ENCODE measurements around the gene LRP1.

LRP1 gene

GRCh38 chr12:57215668-57216013 lies 87.4 kb downstream of the LRP1 start:
- no peak for DNase-seq

DNA sequence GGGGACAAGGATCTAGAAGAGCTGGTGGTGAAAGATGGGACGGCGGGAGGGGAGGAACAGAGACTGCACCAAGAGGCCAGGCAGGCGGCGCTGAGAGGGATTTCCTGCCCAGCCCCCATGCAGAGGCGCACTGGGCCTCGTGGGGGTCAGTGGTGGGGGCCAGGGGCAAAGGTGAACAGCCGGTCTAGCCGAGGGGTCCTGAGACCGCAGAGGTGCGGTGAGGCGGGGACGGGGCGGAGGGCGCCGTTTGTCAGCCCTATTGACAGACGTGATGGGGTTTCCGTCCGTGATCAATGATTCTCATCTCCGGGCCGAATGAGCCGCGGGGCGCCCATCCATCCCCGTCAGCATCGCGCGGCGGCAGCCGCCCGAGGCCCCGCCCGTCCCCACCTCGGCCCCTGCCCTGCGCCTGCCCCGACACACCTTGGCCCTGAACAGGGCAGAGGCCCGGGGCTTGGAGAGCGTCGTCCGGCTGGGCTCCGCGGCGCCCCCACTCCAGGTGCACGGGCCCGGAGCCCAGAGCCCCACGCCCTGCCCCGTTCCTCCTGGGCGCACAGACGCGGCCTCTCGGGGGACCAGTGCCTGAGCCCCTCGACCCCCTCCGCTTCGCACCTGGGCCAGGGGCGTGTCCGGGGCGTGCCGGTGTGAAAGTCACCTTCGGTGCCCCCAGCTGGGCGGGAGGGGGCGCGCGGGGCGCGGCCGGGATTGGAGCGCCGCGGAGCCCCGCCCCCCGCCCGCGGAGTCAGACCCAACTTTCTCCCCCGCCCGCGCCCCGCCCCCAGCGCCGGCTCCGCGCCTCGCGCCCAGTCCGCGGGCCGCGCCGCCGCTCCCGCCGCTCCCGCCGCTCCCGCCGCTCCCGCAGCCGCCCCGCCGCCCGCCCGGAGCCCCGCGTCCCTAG lies 88.0 kb downstream of the LRP1 start, which contains the start of gene NXPH4:
TSS of gene NXPH4 (plus strand) at position 781 of the 898 bp plus-strand sequence. CDS start 176 bp downstream, outside the sequence.
- peak; percentile 79 for DNase-seq

DNA sequence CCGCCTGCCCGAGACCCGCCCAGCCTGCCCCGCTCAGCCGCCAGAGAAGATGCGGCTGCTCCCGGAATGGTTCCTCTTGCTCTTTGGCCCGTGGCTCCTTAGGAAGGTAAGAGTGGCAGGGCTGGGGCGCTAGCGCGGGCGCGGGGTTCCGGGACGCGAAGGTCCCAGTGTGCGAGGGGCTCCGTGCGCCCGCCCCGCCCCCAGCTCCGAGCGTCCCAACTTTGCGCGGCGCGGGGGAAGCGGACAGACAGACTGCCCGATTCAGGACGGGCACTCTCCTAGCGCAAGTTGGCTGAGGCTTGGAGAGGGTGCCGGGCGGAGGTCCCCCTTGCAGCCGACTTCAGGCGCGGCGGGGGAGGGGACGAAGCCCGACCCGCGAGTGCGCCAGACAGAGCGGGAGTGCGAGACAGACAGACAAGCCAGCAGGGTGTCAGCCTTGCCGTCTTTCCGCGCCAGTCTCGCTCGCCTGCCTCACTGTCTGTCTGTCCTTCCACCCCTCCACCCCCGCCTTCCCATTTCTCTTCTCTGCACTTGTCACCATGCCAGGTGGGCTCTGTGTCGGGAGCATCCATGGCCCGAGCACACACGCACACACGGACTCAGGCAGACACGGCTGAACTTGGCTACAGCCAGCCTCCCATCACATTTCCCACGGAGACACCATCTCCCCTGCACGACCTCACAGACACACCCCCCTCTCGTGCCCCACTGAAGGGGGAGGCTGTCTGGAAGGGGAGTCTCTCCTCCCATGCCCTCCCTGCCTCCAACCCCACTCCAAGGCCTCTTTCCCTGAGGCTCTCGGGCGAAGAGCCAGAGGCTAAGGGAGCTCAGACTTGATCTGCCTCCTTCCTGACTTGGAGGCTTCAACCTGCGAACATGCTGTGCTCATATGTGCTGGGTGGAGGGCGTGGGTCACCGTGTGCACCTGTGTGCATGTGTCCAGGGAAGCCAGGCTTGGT lies 88.9 kb downstream of the LRP1 start:
- peak; percentile 67 for DNase-seq

GRCh38 chr12:57218030-57218853 lies 90.0 kb downstream of the LRP1 start:
- peak; percentile 71 for DNase-seq

DNA sequence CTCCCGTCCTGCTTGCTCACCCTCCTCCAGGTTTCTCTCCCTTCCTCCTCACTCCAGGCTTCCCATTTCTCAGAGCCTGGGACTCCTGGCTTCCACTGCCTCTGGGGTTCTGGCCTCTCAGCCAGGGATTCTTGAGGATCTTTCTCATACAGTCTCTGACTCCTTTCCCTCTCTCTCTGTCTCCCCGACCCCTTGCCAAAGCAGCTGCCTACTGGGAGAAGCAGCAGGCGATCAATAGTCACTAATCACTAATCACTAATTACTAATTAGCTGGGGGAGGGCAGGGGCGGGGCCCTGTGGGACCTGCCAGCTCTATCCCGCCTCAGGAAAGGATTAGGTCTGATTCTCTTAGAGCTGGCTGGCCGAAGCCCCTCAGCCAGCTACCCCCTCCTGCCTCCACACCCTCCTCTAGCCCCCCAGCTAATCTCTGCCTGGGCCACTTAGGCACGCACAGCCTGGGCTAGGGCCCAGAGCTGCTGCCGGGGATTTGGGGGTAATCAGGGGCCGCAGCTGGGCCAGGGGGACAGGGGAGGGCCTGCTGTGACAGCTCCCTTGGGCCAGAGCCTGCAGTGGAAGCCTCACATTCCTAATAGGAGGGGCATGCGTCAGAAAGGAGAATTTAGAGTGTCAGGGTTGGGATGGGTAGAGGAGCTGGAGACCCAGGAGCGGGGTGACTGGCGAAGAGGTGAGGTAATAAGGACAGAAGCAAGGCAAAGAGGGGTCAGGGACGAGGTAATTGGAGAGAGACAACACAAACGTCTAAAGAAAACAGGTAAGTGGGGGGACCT lies 91.1 kb downstream of the LRP1 start:
- DNase-seq: peak; percentile 99

DNA sequence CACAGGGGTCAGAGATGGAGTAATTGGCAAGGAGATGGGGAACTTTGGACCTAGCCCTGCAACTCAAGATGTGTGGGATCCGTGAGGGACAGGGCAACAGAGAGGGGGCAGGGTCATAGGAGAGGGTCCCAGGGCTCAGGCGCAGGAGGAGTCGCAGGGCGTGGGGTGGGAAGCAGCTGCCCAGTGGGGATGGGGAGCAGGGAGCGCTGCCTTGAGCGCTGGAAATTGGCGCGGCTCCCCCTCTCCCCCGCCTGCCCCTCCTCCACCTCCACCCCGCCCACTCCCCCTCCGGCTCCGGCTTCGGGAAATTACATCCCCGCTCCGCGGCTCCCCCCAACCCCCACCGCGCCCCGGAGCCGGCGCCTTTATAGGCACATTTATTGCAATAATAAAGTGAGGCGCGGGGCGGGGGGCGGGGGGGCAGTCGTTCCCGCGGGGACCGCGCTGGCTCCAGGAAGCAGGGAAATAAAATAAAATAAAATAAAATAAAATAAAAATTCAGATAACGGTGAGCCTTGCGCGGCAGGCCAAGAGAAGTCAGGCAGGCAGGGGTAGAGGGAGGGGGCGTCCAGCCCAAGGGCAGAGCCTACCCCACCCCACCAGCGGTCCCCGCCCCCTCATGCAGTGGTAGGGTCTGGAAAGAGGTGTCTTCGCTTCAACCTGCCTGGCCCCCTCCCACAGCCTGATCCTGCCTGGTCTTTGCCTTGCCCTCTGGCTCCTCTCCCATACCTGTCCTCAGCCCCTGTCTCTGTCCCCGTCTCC lies 91.9 kb downstream of the LRP1 start:
- peak; percentile 68 for DNase-seq

- DNase-seq: no peak
These were observed 92.5 kb downstream of the LRP1 start for GRCh38 chr12:57220770-57221168.

GRCh38 chr12:57221169-57221917 lies 93.1 kb downstream of the LRP1 start:
- DNase-seq: peak; percentile 46

- peak; percentile 70 for DNase-seq
These were observed 94.3 kb downstream of the LRP1 start for GRCh38 chr12:57222286-57223190.

DNA sequence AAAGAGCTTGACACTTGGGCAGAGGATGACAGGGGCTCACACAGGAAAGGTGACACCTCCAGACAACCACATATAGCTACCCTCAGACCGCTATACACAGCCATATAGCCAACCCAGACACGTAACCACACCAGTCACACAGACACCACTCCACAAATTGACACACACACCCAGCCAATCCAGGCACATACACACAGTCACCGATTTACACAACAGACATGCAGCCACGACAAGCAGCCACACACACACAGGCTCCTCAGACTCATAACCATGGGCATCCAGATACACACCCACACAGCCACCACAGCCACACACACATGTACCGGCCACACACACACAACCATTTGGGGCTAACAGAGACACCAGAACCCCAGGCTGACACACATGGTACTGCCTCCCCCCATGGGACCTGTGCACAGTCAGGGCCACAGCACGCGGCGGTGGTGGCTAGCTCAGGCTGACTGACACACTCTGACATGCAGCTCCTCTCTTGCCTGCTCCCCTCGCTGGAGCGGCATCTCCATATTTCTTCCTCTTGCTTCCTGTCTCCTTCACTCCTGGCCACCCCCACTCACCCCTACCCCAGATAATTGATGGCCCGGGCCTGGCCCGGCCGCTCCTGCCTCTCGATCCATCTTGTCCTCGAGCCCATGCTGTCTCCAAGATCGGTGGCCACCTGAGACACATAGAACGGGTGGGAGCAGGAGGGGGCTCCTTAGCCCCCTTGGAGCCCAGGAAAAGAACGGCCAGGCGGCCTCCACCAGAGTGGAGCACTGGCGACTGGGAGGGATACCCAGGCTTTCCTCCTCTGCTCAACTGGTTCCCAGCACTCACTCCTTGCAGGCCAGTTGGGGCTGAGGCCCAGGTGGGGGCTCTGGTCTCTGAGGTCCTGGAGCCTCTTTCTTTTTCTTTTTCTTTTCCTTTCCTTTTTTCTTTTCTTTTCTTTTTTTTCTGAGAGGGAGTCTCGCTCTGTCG lies 95.2 kb downstream of the LRP1 start:
- DNase-seq: no peak

DNA sequence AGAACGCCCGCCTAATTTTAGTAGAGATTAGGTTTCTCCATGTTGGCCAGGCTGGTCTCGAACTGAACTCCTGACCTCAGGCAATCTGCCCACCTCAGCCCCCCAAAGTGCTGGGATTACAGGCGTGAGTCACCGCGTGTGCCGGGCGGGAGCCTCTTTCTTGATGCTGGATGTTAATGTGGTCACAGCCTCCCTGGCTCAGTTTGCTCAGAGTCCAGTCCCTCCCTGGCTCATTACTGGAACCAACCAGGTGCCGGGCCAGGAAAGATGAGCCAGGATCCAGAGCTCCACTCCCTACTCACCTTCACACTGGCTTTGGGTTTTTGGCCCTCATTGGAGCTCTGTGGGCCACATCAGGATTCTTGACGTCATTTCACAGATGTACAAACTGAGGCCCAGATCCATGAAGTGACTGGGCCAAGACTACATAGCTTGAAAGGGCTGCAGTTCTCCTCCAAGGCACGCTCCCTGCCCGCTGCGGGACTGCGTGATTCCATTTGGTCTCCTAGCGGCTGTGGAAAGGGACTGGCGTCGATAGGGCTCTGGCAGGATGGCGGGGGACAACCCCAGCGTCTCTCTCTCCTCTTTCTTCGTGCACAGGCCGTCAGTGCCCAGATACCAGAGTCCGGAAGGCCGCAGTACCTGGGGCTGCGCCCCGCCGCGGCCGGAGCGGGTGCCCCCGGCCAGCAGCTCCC lies 96.1 kb downstream of the LRP1 start:
- DNase-seq: no peak

- peak; percentile 81 for DNase-seq
These were observed 96.8 kb downstream of the LRP1 start for GRCh38 chr12:57224973-57225679.

DNA sequence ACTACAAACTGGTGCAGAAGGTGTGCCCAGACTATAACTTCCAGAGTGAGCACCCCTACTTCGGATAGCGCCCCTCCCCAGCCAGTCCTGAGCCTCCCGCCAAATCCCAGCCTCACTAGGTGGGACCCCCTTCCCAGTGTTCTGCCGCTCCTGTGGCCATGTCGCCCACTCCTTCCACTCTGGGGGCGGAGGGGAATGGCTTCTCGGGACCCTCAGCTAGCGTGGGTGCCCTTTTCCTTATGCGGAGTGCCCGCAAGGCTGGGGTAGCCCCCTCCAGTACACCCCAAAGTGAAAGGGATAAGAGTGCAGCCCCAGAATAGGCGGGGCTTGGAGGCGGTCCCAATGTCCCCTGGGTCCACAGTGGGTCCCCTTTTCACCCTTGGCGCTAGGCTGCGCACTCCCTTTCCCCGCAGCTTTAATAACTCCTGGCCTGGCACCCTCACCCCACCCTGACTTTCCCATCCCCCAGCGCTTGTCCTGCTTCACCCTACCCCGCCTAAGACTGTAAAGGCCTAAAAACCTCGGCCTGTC lies 97.5 kb downstream of the LRP1 start:
- peak; percentile 52 for DNase-seq

DNA sequence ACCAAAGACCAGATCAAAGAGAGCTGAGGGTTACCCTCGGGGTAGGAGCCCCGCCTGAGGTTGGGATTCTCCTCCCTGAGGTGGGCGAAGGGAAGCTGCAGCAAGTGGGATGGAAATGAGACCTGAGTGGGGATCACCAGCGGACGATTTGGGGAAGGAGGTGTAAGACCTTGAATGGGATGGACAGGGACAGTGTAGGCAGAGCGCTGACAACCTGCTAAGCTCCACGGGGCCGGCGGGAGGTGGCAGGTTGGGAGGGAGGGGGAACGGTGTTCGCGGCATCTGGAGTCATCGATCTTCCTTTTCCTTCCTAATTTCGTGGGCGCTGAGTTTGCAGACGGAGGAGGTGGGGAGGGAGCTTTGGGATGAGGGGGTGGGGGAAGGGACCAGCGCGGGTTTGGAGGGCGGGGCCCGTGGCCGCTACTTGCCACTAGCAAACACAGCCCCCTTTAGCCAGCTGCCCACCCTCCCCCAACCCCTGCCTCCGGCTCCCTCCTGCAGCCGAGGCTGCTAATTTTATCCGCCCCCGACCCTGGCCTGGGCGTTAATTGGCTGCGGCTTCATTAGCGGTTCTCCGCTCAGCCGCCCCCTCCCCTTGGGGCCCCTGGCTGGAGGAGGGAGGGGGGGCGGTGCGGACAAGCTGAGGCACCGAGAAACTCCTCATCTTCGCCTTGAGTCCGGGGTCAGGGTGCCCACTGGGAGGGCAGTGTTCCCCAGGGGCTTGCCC lies 98.5 kb downstream of the LRP1 start:
- peak; percentile 97 for DNase-seq

DNA sequence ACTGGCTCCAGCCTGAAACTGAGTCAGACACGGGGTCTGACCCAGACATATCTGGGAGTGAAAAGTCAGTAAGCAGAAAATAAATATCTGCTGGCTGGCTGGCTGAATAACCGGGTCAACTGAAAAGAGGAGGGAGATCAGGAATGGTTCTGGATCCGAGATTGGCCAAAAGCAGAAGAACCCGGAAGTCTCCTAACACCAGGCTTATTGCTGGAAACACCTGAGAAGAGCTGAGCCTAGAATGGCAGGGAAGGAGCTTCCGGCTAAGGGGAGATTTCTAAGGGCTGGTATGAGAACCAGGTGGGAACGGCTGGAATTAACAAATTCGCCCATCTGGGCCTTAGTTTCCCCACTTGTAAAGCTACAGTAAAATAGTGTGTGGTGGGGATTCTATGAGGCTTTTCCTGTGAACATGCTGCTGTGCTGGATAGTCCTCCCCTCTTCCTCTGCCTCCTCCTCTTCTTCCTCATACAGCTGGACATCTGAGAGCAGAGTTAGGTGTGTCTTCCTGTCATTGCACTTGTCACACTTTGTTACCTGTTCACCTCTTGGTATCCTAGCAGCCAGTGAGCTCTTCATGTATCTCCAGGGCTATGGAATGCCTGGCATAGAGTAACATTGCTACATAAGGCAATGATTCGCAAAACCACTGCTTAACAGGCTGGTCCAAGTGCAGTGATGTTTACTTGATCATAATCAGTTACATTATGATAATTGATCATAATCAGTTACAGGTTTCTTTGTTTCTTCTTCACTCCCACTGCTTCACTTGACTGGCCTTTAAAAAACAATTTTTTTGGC lies 99.2 kb downstream of the LRP1 start:
- peak; percentile 70 for DNase-seq
